AG09319 (cell line): Measurements from ENCODE around the gene EFCAB10.
"Not testable (repeated sequence)": the region's sequence is repeated elsewhere in the genome, so short reads cannot be mapped to it uniquely, and the experiment has no call there.

Experiments used
- DNase-seq: peaks from one replicate; pipeline ENCODE4 v3.0.0-alpha.2; 2010; ENCODE audit warnings: low read depth; ENCODE audit errors: extremely low read depth
- CTCF ChIP-seq: IDR thresholded peaks from 2 replicates; pipeline ENCODE4 v1.5.1; 2011; ENCODE audit warnings: low read depth, mild to moderate bottlenecking, inconsistent platforms, low read length, moderate library complexity

Gene EFCAB10

GRCh38 chr7:105524840-105525239, 56.5 kb downstream of the EFCAB10 start:
- no peak for DNase-seq

DNA sequence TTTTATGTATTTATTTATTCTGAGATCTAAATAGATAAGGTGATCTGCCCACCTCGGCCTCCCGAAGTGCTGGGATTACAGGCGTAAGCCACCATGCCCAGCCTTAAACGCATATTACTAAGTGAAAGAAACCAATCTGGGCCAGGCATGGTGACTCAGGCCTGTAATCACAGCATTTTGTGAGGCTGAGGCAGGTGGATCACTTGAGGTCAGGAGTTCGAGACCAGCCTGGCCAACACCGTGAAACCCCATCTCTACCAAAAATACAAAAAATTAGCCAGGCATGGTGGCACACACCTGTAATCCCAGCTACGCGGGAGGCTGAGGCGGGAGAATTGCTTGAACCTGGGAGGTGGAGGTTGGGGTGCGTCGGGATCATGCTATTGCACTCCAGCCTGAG, 56.9 kb downstream of the EFCAB10 start:
- DNase-seq, result not testable (repeated sequence)

More at GRCh38 chr7:105524840-105525239, 56.5 kb downstream of the EFCAB10 start:
- TF ChIP-seq CTCF, result no peak

DNA sequence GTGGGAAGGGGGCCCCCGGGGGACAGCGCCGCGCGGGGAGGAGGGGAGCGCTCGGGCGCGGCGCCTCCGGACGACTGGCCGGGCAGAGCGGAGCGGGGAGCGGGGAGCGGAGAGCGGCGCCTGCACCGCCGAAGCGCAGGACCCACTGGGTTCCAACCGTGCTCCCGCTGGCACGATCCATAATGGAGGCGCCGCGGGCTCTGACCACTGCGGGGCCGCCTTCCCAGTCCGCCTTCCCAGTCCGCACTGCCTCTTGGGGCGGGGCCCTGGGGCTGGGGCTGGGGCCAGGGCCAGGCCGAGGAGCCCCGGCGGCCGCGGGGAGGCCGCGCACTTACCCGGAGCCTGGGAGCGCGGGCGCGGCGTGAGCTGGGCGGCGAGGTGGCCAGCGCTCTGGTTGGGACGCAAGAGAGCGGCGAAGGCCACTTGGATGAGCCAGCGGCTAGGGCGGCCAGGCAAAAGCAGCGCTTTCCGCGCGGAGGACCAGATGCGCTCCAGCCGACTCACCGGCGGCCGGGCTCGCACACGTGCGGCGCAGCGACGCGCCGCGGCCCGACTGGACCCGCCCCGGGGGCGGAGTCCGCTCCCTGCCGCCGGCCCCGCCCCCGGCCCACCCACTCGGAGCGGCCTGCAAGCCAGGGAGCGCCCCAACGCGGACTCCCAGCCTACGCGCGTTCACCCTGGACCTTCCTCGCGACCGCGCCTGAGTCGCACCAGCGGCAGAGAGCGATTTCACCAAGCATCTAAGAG, 59.4 kb downstream of the EFCAB10 start, which contains the start of gene PUS7:
TSS of gene PUS7 (minus strand) at position 555 of the 747 bp plus-strand sequence. CDS start 13,759 bp downstream, outside the sequence.
- TF ChIP-seq CTCF, result no peak; the same call in 1 of the 2 replicates
- DNase-seq, result peak; percentile 69

DNA sequence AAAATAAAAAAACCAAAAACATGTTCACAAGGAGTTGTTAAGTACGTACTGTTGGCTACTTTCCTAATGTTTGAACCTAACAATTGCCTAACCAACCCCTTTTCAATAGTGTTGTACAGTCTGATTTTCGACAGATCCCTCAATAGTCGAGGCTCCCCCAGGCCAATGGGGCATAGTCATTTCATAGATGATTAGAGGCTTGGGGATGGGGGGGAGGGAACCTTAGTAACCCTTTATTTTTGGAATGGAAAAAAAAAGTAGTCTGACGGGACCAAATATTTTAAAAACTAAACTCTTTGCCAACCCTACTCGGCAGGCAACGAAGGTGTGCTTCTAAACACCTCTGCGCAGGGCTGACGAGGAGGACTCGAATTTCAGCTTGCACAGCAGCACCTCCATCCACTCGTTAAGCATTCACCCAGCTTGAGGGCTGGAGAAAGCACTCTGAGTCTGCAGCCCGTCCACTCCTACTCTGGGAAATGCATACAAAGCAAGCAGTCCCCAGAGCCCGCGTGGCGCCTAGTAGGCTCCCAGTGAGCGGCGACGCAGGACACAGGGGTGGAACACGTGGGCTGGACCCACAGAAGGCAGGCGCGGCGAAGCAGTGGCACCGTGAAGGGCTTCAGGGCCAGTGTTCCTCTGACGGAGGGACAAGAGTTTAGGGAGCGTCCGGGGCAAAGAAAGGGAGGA, 60.1 kb downstream of the EFCAB10 start:
- DNase-seq, result no peak
- no peak for TF ChIP-seq CTCF

GRCh38 chr7:105520620-105521019, 60.7 kb downstream of the EFCAB10 start:
- DNase-seq, result not testable (repeated sequence)

GRCh38 chr7:105519353-105519752, 61.9 kb downstream of the EFCAB10 start:
- no peak for TF ChIP-seq CTCF
- no peak for DNase-seq

DNA sequence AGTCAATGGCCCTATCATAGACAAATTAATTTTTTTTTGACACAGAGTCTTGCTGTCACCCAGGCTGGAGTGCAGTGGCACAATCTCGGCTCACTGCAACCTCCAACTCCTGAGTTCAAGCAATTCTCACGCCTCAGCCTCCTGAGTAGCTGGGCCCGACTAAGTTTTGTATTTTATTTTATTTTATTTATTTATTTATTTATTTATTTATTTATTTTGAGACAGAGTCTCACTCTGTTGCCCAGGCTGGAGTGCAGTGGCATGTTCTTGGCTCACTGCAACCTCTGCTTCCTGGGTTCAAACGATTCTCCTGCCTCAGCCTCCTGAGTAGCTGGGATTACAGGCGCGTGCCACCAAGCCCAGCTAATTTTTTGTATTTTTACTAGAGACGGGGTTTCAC, 65.7 kb downstream of the EFCAB10 start:
- not testable (repeated sequence) for DNase-seq
